GOT3 (cell line): Measurements from ENCODE around the gene PGS1.

Experiments
- DNase-seq: peaks from one replicate; lab custom pipeline; 2025; ENCODE audit warnings: mixed read lengths; lab: John Stamatoyannopoulos, UW

The PGS1 gene

GRCh38 chr17:78426293-78426879 is 47.9 kb downstream of the PGS1 start:
- no peak for DNase-seq

GRCh38 chr17:78427140-78427539 is 48.7 kb downstream of the PGS1 start:
- no peak for DNase-seq

- no peak for DNase-seq
These were observed 49.7 kb downstream of the PGS1 start for GRCh38 chr17:78428025-78428575.

- DNase-seq, result no peak
These were observed 50.6 kb downstream of the PGS1 start for GRCh38 chr17:78428836-78429617.

GRCh38 chr17:78429618-78429995 is 51.2 kb downstream of the PGS1 start:
- no peak for DNase-seq

GRCh38 chr17:78430892-78431691 is 52.6 kb downstream of the PGS1 start:
- no peak for DNase-seq

GRCh38 chr17:78431692-78431958 is 53.2 kb downstream of the PGS1 start:
- no peak for DNase-seq

- no peak for DNase-seq
These were observed 54.0 kb downstream of the PGS1 start for GRCh38 chr17:78432226-78433012.

GRCh38 chr17:78433013-78433727 is 54.7 kb downstream of the PGS1 start:
- DNase-seq, result no peak

- DNase-seq, result no peak
These were observed 55.4 kb downstream of the PGS1 start for GRCh38 chr17:78433780-78434335.

GRCh38 chr17:78434455-78435329 is 56.2 kb downstream of the PGS1 start:
- DNase-seq, result no peak

- DNase-seq, result no peak
These were observed 57.0 kb downstream of the PGS1 start for GRCh38 chr17:78435330-78436005.

GRCh38 chr17:78437508-78438169 is 59.2 kb downstream of the PGS1 start:
- DNase-seq, result no peak

- no peak for DNase-seq
These were observed 59.8 kb downstream of the PGS1 start for GRCh38 chr17:78438271-78438691.

- no peak for DNase-seq
These were observed 60.4 kb downstream of the PGS1 start for GRCh38 chr17:78438694-78439325.

- no peak for DNase-seq
These were observed 63.0 kb downstream of the PGS1 start for GRCh38 chr17:78441271-78441971.

GRCh38 chr17:78442648-78443218 is 64.3 kb downstream of the PGS1 start:
- DNase-seq, result no peak
